K562 (cell line): ENCODE measurements around the gene PDE6D.
"Not testable (repeated sequence)": the region's sequence is repeated elsewhere in the genome, so short reads cannot be mapped to it uniquely, and the experiment has no call there.

Experiments
- CTCF ChIP-seq, 3 experiments: IDR thresholded peaks in 2 of 3; conservative IDR thresholded peaks in 1 of 3; 2 replicates each; pipeline ENCODE4 v1.5.1; 2011 to 2012; ENCODE audit warnings: low read length in 3 of 3, mild to moderate bottlenecking in 3 of 3, control low read depth in 2 of 3, improper control_type of control experiment in 1 of 3, inconsistent platforms in 1 of 3, low read depth in 1 of 3, mixed read lengths in 1 of 3, moderate library complexity in 1 of 3; ENCODE audit not compliant: insufficient read depth in 2 of 3
- EP300 ChIP-seq: IDR thresholded peaks from 2 replicates; pipeline ENCODE4 v1.6.1; 2012; ENCODE audit warnings: low read length, improper control_type of control experiment
- ETV1 ChIP-seq: fragments of 450-650 bp; conservative IDR thresholded peaks from 2 replicates; pipeline ENCODE4 v1.6.1; 2016; ENCODE audit warnings: missing genetic modification characterization, control low read depth, low read depth, missing compliant biosample characterization
- HOXB6 ChIP-seq: fragments of 250-450 bp; sonication (Bioruptor Pico); IDR thresholded peaks from 2 replicates; pipeline ENCODE4 v1.5.1; 2022; ENCODE audit warnings: mild to moderate bottlenecking, borderline replicate concordance
- MAFK ChIP-seq: IDR thresholded peaks from 2 replicates; pipeline ENCODE4 v1.6.1; 2011; ENCODE audit warnings: low read length, improper control_type of control experiment
- NR2F6 ChIP-seq: fragments of 450-650 bp; formaldehyde crosslinking; IDR thresholded peaks from 2 replicates; pipeline ENCODE4 v1.4.0; 2020; ENCODE audit warnings: mild to moderate bottlenecking
- PHB2 ChIP-seq: fragments of 450-650 bp; IDR thresholded peaks from 2 replicates; pipeline ENCODE4 v1.6.1; 2017; ENCODE audit warnings: low read depth
- POLR2AphosphoS5 ChIP-seq: IDR thresholded peaks from 2 replicates; pipeline ENCODE4 v1.6.1; 2011; ENCODE audit warnings: mild to moderate bottlenecking, low read depth, low read length, moderate library complexity; ENCODE audit not compliant: control insufficient read depth, insufficient read depth
- SRSF9 ChIP-seq: fragments of 200-400 bp; formaldehyde crosslinking; IDR thresholded peaks from 2 replicates; pipeline ENCODE4 v1.6.1; 2017; ENCODE audit warnings: low read depth, low read length, borderline replicate concordance
- ZBTB40 ChIP-seq, 2 experiments: fragments of 450-650 bp in 1 of 2; sonication (generic) in 1 of 2; formaldehyde crosslinking in 1 of 2; IDR thresholded peaks; 2 replicates each; pipeline versions ENCODE4 v1.7.1 to v1.9.0; 2016 to 2022; ENCODE audit warnings: inconsistent platforms in 1 of 2, mild to moderate bottlenecking in 1 of 2, missing genetic modification reagents in 1 of 2
- ZC3H8 ChIP-seq: fragments of 450-650 bp; IDR thresholded peaks from 2 replicates; pipeline ENCODE4 v1.6.1; 2017
- ZNF408 ChIP-seq: fragments of 250-450 bp; sonication (Bioruptor Pico); IDR thresholded peaks from 2 replicates; pipeline ENCODE4 v1.4.0; 2020; ENCODE audit warnings: low read depth, mild to moderate bottlenecking, moderate library complexity
- ZNF766 ChIP-seq: fragments of 200-800 bp; sonication (Bioruptor generic); conservative IDR thresholded peaks from 2 replicates; pipeline ENCODE4 v1.6.1; 2016; ENCODE audit warnings: missing genetic modification characterization, missing compliant biosample characterization
- TF ChIP-seq, protein P1 (sequence below): sonication (generic); formaldehyde crosslinking; IDR thresholded peaks from 2 replicates; pipeline ENCODE4 v1.8.1; 2022; ENCODE audit warnings: missing genetic modification reagents

DNA sequence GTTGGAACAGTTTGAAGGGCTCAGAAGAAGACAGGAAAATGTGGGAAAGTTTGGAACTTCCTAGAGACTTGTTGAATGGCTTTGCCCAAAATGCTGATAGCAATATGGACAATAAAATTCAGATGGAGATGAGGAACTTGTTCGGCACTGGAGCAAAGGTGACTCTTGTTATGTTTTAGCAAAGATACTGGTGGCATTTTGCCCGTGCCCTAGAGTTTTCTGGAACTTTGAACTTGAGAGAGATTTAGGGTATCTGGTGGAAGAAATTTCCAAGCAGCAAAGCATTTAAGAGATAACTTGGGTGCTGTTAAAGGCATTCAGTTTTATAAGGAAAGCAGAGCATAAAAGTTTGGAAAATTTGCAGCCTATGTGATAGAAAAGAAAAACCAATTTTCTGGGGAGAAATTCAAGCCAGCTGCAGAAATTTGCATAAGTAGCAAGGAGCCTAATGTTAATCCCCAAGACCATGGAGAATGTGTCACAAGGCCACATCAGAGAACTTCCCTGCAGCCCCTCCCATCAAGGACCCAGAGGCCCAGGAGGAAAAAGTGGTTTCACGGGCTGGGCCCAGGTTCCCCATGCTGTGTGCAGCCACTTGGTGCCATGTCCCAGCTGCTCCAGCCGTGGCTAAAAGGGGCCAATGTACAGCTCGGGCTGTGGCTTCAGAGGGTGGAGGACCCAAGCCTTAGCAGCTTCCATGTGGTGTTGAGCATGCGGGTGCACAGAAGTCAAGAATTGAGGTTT, 32.8 kb downstream of the PDE6D start:
- TF ChIP-seq NR2F6; MAFK; ETV1 (tag); HOXB6 (CRISPR knock-in tag); CTCF (IDR thresholded peaks at IDR 0.05 in 2 of 3, conservative IDR thresholded peaks at IDR 0.05 in 1 of 3; ENCODE audit: insufficient read depth in 2 of 3, low read depth in 1 of 3, low read length in 3 of 3); EP300; SRSF9; ZC3H8; PHB2; ZNF408 (CRISPR knock-in tag); ZNF766 (CRISPR knock-in tag); POLR2AphosphoS5; ZBTB40 (IDR thresholded peaks at IDR 0.05); ZBTB40 (CRISPR knock-in tag; IDR thresholded peaks at IDR 0.05): not testable (repeated sequence)
- TF ChIP-seq, protein P1, sequence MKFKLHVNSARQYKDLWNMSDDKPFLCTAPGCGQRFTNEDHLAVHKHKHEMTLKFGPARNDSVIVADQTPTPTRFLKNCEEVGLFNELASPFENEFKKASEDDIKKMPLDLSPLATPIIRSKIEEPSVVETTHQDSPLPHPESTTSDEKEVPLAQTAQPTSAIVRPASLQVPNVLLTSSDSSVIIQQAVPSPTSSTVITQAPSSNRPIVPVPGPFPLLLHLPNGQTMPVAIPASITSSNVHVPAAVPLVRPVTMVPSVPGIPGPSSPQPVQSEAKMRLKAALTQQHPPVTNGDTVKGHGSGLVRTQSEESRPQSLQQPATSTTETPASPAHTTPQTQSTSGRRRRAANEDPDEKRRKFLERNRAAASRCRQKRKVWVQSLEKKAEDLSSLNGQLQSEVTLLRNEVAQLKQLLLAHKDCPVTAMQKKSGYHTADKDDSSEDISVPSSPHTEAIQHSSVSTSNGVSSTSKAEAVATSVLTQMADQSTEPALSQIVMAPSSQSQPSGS = not testable (repeated sequence)
